Measurements from ENCODE around the gene OSCAR. TPM values are rescaled to one million over a fixed set of nuclear protein-coding genes. Genes with fewer than 3 reads are reported as not detected.

The OSCAR gene
- total and polyA plus RNA-seq, 4 donors: 0.31 to 6.0 (median 3.6) TPM

Other genes starting within 250 kb of the OSCAR start
- gene MYADM, start 232.9 kb downstream of the OSCAR start, total RNA-seq: 100 to 1,000 TPM; 234 to 377 TPM
- gene MYADM, start 232.9 kb downstream of the OSCAR start, polyA plus RNA-seq: 100 to 1,000 TPM in 1 of 2 donors, 10 to 100 TPM in 1; 59.2 to 134 TPM
- gene PRKCG, start 218.6 kb downstream of the OSCAR start, total RNA-seq: 1 to 10 TPM in 1 of 2 donors, not detected in 1; 1.2 TPM
- gene PRKCG, start 218.6 kb downstream of the OSCAR start, polyA plus RNA-seq: not detected
- not detected for gene CACNG7, start 191.5 kb downstream of the OSCAR start, total RNA-seq
- gene CACNG7, start 191.5 kb downstream of the OSCAR start, polyA plus RNA-seq: not detected
- under 1 TPM; 0.23 to 0.33 TPM for gene CACNG8, start 137.9 kb downstream of the OSCAR start, total RNA-seq
- under 1 TPM; under 0.01 to 0.05 TPM for gene CACNG8, start 137.9 kb downstream of the OSCAR start, polyA plus RNA-seq
- gene CACNG6, start 109.2 kb downstream of the OSCAR start, total RNA-seq: not detected
- under 1 TPM in 1 of 2 donors, not detected in 1; 0.18 TPM for gene CACNG6, start 109.2 kb downstream of the OSCAR start, polyA plus RNA-seq
- not detected for gene VSTM1, start 36.9 kb downstream of the OSCAR start, total RNA-seq
- not detected for gene VSTM1, start 36.9 kb downstream of the OSCAR start, polyA plus RNA-seq
- not detected for gene TARM1, start 19.4 kb downstream of the OSCAR start, total RNA-seq
- not detected for gene TARM1, start 19.4 kb downstream of the OSCAR start, polyA plus RNA-seq
- gene NDUFA3, start 2.1 kb upstream of the OSCAR start, total RNA-seq: 10 to 100 TPM; 64.9 to 65.3 TPM
- 100 to 1,000 TPM in 1 of 2 donors, 10 to 100 TPM in 1; 76.5 to 129 TPM for gene NDUFA3, start 2.1 kb upstream of the OSCAR start, polyA plus RNA-seq
- 10 to 100 TPM; 12.9 to 17.3 TPM for gene TFPT, start 14.9 kb upstream of the OSCAR start, total RNA-seq
- gene TFPT, start 14.9 kb upstream of the OSCAR start, polyA plus RNA-seq: 10 to 100 TPM in 1 of 2 donors, 1 to 10 TPM in 1; 8.3 to 29.4 TPM
- gene PRPF31, start 15.0 kb upstream of the OSCAR start, total RNA-seq: 10 to 100 TPM; 41.5 to 50.4 TPM
- gene PRPF31, start 15.0 kb upstream of the OSCAR start, polyA plus RNA-seq: 10 to 100 TPM; 33.8 to 71.2 TPM
- 10 to 100 TPM; 33.5 to 35.9 TPM for gene CNOT3, start 37.0 kb upstream of the OSCAR start, total RNA-seq
- gene CNOT3, start 37.0 kb upstream of the OSCAR start, polyA plus RNA-seq: 10 to 100 TPM; 10.4 to 54.4 TPM
- gene LENG1, start 58.9 kb upstream of the OSCAR start, total RNA-seq: 1 to 10 TPM; 5.7 to 6.0 TPM
- gene LENG1, start 58.9 kb upstream of the OSCAR start, polyA plus RNA-seq: 10 to 100 TPM in 1 of 2 donors, 1 to 10 TPM in 1; 7.5 to 10.1 TPM
- 1 to 10 TPM; 1.2 to 7.4 TPM for gene TMC4, start 72.4 kb upstream of the OSCAR start, total RNA-seq
- gene TMC4, start 72.4 kb upstream of the OSCAR start, polyA plus RNA-seq: 10 to 100 TPM in 1 of 2 donors, under 1 TPM in 1; 0.08 to 15.8 TPM
- 10 to 100 TPM; 31.3 to 40.7 TPM for gene MBOAT7, start 88.8 kb upstream of the OSCAR start, total RNA-seq
- 10 to 100 TPM; 11.9 to 22.0 TPM for gene MBOAT7, start 88.8 kb upstream of the OSCAR start, polyA plus RNA-seq
- 10 to 100 TPM; 24.6 to 28.1 TPM for gene TSEN34, start 90.5 kb upstream of the OSCAR start, total RNA-seq
- 10 to 100 TPM; 21.5 to 46.3 TPM for gene TSEN34, start 90.5 kb upstream of the OSCAR start, polyA plus RNA-seq
- gene RPS9, start 100.1 kb upstream of the OSCAR start, total RNA-seq: 1,000 to 10,000 TPM in 1 of 2 donors, 100 to 1,000 TPM in 1; 778 to 1,093 TPM
- gene RPS9, start 100.1 kb upstream of the OSCAR start, polyA plus RNA-seq: 1,000 to 10,000 TPM; 3,636 to 4,281 TPM
- 10 to 100 TPM; 18.8 to 26.7 TPM for gene LILRB3, start 122.2 kb upstream of the OSCAR start, total RNA-seq
- 1 to 10 TPM in 1 of 2 donors, under 1 TPM in 1; 0.61 to 1.9 TPM for gene LILRB3, start 122.2 kb upstream of the OSCAR start, polyA plus RNA-seq
- gene LILRA6, start 142.0 kb upstream of the OSCAR start, total RNA-seq: 10 to 100 TPM; 13.3 to 14.8 TPM
- gene LILRA6, start 142.0 kb upstream of the OSCAR start, polyA plus RNA-seq: 1 to 10 TPM in 1 of 2 donors, under 1 TPM in 1; 0.43 to 4.8 TPM
- gene LILRB5, start 156.5 kb upstream of the OSCAR start, total RNA-seq: 10 to 100 TPM; 15.0 to 48.7 TPM
- 1 to 10 TPM; 2.7 to 8.4 TPM for gene LILRB5, start 156.5 kb upstream of the OSCAR start, polyA plus RNA-seq
- 10 to 100 TPM; 10.2 to 22.7 TPM for gene LILRB2, start 180.3 kb upstream of the OSCAR start, total RNA-seq
- 1 to 10 TPM in 1 of 2 donors, under 1 TPM in 1; 0.38 to 2.0 TPM for gene LILRB2, start 180.3 kb upstream of the OSCAR start, polyA plus RNA-seq
- gene LILRA5, start 212.4 kb upstream of the OSCAR start, total RNA-seq: 10 to 100 TPM in 1 of 2 donors, 1 to 10 TPM in 1; 5.5 to 10.8 TPM
- gene LILRA5, start 212.4 kb upstream of the OSCAR start, polyA plus RNA-seq: 1 to 10 TPM; 1.7 to 3.5 TPM
- gene LILRA4, start 238.4 kb upstream of the OSCAR start, total RNA-seq: not detected
- not detected for gene LILRA4, start 238.4 kb upstream of the OSCAR start, polyA plus RNA-seq

Measured in aorta (tissue), 4 donors.